GM21576 (cell line): Measurements from ENCODE around the gene CNR1.
"Not testable (repeated sequence)": the region's sequence is repeated elsewhere in the genome, so short reads cannot be mapped to it uniquely, and the experiment has no call there.

Experiments
- ATAC-seq: cut with Tn5 transposase; IDR thresholded peaks from one replicate; pipeline ENCODE4 v1.9.1; 2021; ENCODE audit warnings: mild to moderate bottlenecking, moderate library complexity; ENCODE audit not compliant: unreplicated experiment

Gene CNR1

GRCh38 chr6:88165844-88166492, at the start of gene CNR1:
CNR1 (minus strand) TSS chr6:88166347; CDS start chr6:88145274, 21,073 bp downstream.
- ATAC-seq, result peak; percentile 46

GRCh38 chr6:88211446-88211845, 45.3 kb upstream of the CNR1 start:
- no peak for ATAC-seq

GRCh38 chr6:88209301-88209700, 43.2 kb upstream of the CNR1 start:
- ATAC-seq, result no peak

DNA sequence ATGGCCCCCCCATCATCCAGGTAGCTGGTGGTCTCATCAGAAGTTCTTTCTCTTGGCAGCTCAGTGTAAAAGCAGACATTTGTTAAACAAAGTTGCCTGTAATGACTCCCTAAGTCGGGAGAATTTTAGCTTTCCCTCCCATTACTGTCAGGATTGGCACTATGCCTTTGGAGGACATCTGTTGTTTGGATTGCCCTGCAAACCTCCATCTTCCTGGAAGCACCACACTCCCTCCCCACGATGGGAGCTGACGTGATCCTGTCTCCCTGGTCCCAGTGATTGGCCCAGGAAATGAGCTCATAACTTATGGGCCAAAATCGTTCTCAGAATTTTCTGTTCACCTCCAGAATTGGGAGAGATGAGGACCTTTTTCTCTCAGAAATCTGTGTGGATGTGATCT, 42.6 kb upstream of the CNR1 start:
- no peak for ATAC-seq

GRCh38 chr6:88201734-88202133, 35.6 kb upstream of the CNR1 start:
- not testable (repeated sequence) for ATAC-seq

DNA sequence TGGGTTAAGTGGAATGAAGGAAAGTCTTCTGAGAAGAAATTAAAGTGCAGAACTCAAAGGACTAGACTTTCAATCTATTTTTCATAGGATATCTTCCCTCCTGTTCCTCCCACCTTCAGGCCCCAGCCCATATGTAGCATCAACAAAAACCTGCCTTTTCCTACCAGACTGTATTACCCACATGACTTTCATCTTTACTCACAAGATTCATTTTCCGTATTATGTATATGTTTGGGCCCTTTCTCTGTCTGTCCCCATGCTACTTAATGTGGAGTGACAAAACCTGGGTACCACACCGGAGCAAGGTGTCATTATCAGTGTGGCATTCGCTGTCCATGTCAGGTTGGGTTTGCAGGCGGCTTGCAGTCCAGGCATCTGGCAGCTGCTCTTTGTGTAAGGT, 18.8 kb upstream of the CNR1 start:
- ATAC-seq, result no peak

DNA sequence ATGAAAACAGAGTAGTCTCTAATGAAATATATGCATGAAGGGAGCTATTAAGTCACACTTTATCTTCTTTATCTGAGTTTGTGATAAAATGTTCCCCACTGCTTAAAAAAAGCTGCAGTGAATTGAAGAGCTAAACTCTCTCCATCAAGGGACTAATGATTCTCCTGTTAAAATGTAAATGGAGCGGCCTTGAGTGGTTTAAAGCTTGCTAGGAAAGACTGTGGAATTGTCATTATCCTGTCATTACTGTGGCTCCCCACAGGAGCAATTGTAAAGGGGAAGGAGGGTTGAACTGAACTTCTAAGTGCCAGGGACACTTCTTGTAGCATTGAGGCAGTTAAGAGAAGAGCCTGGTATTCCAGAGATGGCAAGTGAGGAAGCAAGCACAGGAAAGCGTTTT, 17.3 kb upstream of the CNR1 start:
- ATAC-seq, result no peak

DNA sequence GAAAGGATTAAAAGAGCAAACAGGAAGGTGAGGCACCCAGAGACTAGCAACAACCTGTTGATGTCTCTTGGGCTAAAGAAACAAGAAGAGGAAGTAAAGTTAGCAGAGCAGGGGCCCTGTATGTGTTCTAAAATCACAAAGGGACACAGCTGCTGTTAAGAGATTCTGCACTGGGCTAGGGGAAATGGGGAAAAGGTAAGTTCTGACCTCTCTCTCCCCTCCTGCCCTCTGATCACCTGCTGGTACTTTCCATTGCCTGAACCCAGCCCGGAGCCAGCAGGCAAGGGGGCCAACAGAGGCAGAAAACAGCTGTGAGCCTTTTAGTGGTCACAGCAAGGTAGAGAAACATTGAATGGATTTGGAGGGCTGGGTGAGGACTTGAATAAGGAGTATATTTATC, 13.5 kb upstream of the CNR1 start:
- ATAC-seq, result peak; percentile 76

DNA sequence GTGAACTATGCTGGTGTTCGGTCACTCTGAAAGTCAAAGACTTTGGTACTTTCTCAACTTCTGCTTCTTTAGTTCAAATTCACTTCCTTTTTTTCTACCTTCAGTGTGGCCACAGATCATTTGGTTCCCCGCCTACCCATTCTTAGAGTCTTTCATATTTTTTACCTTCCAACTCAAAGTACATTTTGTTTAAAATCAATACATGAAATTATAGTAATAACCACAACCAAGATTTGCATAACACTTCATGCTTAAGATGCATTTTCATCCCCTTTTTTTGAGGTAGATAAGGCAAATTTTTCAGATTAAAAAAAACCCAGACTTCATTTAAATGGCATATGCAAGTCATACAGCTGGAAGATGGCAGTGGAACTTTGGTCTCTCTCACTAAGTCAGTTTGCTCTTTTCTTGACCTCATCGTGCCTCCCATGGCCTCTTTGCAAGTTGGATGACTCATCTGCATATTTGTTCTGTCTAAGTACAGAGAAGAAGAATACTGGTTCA, 11.9 kb upstream of the CNR1 start:
- peak; percentile 55 for ATAC-seq

DNA sequence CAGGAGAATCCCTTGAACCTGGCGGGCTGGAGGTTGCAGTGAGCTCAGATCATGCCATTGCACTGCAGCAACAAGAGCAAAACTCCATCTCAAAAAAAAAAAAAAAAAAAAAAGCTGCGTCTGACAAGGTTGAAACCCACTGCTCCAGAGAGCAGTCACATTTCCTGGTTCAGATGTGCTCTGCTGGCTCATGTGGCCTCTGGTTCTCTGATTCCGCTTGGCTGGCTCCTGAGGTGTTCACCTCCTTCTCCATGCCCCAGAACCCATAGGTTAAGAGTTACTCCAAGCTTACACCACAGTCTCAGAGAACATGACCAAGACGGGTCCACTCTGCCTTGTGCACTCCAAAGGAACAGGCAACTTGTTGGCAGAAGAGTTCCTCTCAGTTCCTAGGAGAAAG, 8.8 kb upstream of the CNR1 start:
- peak; percentile 27 for ATAC-seq

- ATAC-seq, result no peak
These were observed 5.2 kb upstream of the CNR1 start for GRCh38 chr6:88171312-88171711.

DNA sequence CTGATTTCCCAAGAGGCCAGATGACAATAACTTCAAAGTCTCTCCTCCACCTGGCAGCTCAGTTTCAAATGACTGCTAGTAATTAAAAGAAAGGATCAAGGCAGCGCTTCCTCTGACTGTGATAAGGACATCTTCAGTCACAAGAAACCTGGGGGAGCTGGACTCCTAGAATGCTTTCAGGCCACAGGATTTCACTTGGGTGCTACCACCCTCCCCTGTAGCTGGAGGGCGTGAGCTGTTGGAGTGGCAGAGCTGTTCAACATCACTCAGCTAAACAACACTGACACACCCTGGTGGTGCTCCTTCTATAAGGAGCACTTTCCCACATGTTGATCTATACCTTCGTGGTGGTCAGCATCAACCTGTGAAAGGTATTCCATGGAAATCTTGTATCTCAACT, 2.2 kb upstream of the CNR1 start:
- no peak for ATAC-seq

DNA sequence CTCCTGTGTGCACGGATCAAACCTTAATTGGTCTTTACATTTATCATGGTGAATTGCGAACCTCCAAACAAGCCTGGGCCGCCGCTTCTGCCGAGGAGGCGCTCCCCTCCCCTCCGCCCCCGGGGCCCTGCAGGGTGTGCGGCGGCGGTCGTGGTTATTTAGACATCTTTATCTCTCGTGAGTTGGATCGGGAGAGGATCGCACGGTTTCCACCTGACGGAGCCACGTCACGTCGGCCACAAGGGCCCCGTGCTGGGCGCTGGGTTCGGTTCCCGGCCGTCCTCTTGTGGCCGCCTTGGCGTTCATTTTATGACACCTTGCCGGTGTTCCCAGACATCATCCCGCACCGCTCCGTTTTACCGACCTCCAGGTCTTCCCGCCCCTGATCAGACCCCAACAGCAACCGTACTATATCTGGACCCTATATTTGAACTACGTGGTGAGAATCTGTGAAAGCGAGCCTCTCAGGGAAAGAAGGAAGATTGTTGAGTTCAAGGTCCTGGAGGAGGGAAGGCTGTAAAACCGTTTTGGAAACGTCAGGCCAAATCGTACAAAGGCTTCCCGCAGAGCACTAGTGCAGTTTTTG, 1.3 kb upstream of the CNR1 start:
- ATAC-seq, result no peak

GRCh38 chr6:88166493-88167351, 575 bp upstream of the CNR1 start:
- peak; percentile 34 for ATAC-seq

DNA sequence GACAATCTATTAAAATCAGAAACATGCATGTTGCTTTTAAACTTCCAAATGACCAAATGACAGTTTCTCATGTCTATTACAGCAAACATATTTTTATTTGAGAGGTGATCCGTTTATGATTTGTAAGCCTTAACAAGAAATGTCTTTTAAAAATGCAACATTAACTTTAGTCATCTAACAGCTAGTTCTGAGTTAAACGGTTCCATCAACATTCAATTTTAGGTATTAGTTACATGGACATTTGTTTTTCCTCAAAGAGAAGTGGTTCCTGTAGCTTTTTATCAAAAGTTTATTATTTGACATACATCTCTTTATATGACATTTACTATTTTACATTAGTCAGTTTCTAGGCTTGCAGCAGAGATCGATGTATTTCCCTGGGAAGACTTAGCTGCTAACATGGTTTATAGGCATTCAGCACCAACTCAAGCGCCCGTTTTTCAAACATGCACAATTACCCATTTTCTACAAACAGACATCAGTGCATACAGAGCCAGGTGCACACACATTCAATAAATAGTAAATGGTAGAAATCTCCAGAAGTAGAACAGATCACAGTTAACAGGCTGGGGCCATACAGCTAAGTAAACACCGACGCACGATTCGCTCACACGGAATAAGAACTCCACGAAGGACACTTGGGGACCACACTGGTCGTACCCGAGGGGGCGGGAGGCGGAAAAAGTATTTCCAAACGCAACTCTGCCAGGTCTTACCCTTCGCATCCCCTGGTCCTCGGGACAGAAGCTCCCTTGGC, 882 bp downstream of the CNR1 start:
- no peak for ATAC-seq

DNA sequence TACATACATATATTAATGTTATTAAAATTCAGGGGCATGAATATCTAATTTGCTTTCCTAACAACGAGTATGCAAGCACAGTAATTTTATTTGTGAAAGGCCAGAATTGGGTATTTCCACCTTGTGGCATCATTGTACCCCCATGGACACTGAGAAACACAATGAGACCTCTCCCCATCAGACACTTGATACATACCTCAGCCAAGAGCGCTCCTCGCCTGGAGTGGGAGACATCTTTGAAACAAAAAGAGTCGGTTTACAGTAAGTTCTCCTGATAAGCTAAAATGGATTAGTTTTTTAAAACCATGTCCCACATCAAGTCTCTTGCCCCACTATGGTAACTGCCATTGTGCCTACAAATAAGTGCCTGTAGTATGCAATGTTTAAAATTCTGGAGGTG, 2.1 kb downstream of the CNR1 start:
- no peak for ATAC-seq

GRCh38 chr6:88163616-88164015, 2.5 kb downstream of the CNR1 start:
- ATAC-seq, result no peak

DNA sequence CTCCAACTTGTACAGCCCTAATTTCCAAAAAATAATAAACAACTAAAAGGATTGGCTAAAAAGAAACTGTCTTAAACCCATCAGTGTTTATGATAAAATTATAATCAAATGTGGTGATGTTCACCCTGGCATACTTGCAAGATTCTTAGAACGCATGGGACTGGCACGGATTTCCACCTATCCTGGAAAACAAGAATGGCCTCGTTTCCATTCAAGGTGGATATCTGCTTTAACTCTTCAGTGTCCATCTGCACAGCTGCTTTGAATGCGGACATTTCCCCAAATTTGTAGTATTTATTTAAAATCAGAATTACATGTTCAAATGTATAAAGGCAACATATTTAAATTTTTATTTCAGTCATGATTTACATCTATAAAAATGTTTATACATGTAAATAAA, 4.2 kb downstream of the CNR1 start:
- ATAC-seq, result no peak

DNA sequence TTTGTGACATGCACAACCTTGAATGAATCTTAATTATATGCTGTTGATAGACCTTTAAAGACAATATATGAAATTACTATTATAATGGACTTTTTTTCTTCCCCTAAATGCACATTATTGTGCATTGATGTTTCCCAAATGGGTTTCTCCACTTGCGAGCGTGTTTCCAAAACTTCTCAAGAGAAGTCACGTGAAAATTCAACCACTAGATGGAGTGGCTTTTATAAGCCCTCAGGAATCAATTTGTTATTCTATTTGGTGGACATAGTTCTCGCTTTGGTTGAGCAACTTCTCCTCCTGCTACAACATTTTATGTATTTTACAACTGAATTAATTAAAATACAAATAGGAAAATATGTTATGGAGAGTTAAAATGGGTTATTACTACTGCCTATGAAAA, 9.0 kb downstream of the CNR1 start:
- no peak for ATAC-seq

GRCh38 chr6:88145298-88145963, 20.7 kb downstream of the CNR1 start:
- ATAC-seq, result no peak
